ACHN (cell line): ENCODE results near the gene CIC.
A peak's percentile ranks its signal among the peaks of the same experiment; 100 is the strongest.

Experiments used
- DNase-seq: peaks from one replicate; pipeline ENCODE4 v3.0.0-alpha.2; 2015
- in situ Hi-C: cut with HindIII; loops from 2 replicates; pipeline ENCODE4 v1.10.0; 2017; ENCODE audit warnings: low sequenced_read_pairs, low pct_ligation_motif_present, low pct_unique_long_range_greater_than_20kb

CIC gene

DNA sequence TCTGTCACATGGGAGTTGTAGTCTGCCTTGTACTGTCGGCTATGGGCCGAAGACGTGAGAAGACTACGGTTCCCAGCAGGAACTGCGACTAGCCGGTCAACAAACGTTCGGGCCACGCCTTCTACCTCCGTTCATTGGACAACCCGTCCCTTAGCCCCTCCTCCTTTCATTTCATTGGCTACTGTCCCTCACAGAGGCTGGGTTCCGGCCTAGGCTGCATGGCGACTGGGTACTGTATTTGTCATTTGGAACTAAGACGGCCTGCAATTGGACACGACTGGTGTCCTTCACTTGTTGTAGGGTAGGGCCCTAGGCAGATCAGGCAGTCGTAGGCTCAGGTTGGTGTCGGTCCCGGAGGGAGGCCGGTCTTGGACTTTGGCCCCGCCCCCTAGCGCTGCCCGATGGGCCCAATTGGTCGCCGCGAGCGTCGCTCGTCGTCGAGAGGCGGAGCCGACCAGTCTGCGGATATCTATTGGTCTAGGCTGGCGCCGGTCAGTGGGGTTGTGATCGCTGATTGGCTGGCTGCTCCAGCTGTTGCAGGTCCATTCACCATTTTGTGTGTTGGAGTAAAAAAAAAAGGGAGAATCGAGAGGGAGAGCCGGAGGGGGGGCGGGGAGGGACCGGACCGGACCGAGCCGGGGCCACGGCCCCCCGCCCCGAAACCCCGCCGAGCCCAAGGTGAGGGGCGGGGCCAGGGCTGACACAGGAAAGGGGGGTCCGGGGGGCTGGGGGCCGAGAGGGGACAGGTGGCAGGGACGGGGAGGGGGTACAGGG is at the start of gene CIC:
Gene CIC (plus strand): TSS at position 549 of the 774 bp plus-strand sequence. CDS start 2,532 bp downstream, outside the sequence.
- peak; percentile 99 for DNase-seq
- in situ Hi-C loops, result no loop called here

DNA sequence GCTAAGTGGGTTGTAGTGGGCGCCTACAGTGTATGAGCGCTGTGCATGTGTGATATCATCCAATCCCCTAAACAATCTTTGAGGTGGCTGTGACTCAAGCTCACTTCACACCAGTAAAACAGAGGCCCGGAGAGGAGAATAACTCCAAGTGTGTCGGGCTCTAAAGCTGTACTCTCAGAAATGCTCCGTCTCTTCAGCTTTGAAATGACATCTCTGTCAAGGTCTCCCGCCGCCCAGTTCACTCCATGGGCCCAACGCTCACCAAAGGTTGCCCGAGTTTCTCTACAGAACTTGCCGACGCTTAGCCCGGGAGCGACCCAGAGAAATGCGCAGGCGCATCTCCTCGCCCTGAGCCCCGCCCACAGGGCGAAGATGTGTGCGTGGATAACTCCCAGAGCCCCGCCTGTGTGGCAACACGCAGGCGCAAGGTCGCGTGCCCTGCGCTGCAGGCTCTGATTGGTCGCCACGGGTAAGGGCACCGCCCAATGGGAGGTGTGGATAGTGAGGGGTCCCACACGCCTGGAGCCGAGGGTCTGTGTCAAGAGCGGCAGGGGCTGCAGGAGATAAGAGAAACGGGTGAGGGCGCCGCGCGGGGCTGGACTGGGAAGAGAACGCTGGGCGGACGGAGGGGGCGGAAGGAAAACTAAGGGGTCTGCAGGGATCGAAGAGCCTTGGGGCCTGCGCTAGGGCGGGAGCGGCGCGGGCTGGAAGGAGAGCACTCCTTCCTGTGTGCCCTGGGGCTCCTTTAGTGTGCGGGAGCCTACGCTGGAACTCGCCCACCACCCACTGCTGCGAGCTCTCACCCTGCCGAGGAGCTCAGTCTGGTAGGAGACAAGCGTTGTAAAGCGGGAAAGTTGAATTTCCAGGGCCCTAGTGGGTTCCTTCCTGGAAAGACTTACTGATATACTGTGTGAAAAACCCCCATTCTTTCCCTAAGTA is 49.0 kb upstream of the CIC start, which contains the start of gene ZNF526:
Gene ZNF526 (plus strand): TSS at position 501 of the 939 bp plus-strand sequence. CDS start 4,092 bp downstream, outside the sequence.
- DNase-seq, result peak; percentile 95
- in situ Hi-C loops, result no loop called here

DNA sequence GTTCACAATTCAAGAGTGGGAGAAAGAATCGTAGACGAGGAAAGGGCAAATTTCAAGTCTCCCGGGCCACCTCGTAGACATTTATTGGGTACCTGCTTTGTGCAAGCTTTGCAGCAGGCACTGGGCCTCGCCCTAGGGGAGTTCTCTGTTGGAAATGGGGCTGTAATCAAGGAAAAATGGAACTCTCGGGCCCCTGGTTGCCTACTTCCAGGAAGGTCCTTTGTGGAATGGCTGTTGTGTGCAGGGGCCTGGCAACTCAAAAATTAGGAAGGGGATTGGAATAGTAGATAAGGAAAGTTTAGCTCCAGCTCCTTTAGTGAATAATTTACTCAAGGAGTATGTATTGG is 48.3 kb upstream of the CIC start:
- no peak for DNase-seq
- in situ Hi-C loops, result no loop called here

DNA sequence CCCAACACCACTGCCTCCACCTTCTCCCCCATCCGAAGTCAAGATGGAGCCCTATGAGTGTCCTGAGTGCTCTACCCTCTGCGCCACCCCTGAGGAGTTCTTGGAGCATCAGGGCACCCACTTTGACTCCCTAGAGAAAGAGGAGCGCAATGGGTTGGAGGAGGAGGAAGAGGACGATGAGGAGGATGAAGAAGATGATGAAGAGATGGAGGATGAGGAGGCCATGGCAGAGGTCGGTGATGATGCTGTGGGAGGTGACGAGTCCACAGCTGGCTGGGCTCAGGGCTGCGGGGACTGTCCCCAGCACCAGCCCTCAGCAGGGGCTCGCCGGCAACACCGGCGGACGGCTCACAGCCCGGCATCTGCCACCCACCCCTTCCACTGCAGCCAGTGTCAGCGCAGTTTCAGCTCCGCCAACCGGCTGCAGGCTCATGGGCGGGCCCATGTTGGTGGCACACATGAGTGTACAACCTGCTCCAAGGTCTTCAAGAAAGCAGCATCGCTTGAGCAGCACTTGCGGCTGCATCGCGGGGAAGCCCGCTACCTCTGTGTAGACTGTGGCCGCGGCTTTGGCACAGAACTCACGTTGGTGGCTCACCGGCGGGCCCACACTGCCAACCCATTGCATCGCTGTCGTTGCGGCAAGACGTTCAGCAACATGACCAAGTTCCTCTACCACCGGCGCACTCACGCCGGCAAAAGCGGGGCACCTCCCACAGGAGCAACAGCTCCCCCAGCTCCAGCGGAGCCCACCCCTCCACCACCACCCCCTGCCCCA is 43.9 kb upstream of the CIC start:
- in situ Hi-C loops, result no loop called here
- DNase-seq, result no peak

DNA sequence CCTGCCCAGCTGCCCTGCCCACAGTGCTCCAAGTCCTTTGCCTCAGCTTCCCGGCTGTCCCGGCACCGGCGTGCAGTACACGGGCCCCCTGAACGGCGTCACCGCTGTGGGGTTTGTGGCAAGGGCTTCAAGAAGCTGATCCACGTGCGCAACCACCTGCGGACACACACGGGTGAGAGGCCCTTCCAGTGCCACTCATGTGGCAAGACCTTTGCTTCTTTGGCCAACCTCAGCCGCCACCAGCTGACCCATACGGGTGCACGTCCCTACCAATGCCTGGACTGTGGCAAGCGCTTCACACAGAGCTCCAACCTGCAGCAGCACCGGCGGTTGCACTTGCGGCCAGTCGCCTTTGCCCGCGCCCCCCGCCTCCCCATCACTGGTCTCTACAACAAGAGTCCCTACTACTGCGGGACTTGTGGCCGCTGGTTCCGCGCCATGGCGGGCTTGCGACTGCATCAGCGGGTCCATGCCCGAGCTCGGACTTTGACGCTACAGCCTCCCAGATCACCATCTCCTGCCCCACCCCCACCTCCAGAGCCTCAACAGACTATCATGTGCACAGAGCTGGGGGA is 43.2 kb upstream of the CIC start:
- in situ Hi-C loops, result no loop called here
- no peak for DNase-seq

DNA sequence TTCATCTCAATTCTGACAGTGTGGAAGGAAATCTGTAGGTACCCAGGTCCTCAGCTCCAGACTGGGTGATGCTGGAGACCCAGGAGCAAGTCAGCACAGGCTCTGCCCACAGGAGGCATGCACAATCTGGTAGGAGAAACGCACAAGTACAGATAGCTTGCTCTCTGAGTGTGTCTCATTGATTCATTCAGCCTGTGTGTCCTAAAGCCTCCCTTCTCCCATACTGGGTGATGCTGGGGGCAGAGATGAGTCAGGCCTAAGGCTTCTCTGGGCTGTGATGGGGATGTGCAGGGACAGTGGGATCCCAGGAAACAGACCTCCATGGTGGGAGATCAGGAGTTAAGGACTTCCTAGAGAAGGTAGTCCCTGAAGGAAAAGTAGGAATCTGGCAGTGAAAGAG is 42.2 kb upstream of the CIC start:
- no peak for DNase-seq
- in situ Hi-C loops, result no loop called here

DNA sequence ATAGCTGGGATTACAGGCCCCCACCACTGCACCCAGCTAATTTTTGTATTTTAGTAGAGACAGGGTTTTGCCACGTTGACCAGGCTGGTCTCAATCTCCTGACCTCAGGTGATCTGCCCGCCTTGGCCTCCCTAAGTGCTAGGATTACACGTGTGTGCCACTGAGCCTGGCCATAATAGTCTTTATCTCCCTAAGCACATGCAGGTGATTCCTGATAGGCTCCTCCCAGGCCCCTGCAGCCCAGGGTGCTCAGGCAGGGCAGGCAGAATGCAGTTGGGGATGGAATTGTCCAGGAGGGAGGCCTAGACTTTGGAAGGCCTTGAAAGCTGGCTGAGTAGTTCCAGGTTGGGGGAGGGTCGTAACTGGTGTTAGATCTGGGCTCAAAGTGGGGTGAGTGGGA is 40.4 kb upstream of the CIC start:
- in situ Hi-C loops, result no loop called here
- DNase-seq, result no peak

DNA sequence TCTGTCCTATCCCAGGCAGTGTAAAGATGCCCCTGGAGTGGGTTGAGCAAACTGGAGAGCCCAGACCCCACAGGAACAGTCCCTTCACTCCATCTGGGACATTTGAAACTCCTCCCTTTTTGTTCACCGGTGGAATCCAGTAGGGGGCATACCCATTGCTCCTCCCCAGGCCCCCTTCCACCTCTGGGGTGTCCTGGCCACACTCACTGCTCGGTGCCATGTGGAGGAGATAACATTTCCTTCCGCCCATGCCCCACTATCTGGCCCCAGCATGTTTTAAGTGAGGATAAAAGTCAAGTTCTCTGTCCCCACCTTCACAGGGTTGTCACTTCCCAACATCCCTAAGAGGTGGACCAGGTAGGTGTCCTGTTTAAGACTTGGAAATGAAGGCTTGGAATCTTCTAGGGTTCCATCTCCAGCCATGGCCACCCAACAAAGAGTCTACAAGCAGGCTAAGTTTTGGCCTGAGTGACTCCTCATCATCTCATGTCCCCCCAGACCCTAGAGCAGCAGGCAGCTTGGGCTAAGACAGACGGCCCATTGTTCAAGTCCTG is 39.7 kb upstream of the CIC start:
- no peak for DNase-seq

DNA sequence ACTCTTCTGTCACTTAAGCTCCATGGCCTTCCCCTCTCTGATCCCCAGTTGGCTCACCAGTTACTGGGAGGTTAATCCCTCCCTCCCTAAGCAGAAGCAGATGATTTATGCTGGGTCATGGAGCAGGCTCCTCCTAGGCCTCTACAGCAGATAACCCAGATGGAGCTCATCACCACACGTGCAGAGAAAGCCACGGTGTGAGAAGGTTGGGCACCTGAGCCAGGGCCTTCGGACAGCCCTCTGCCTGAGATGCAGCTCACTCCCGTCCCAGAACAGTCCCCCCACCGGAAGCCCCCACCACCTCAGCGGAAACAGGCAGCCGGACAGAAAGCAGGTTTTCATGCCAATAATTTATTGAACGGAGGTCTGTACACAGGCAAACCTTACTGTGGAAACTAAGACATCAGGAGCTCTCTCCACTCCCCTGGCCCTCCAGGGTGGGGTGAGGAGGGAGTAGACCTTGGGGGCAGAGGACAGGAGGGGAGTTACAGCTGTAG is 39.1 kb upstream of the CIC start:
- in situ Hi-C loops, result no loop called here
- no peak for DNase-seq

More for the DNA sequence above, 39.7 kb upstream of the CIC start:
- in situ Hi-C loops, result no loop called here

DNA sequence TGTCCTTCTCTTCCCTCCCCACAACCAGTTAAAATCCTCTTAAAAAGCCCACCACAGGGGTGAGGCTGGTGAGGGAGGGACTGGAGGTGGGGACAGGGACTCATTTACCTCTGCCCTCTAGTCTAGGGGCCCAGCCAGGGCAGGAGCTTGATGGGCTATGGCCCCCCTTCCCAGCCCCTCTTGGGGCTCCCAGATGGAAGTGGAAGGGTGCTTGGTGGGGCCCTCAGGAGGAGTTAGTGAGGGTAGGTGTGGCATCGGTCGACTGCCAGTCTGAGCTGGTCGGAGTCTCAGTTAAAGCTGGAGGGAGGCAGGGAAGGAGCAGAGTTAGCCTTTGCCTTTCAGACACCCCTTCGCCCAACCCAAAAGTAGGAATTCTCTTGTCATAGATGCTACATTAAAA is 38.5 kb upstream of the CIC start:
- no peak for DNase-seq
- in situ Hi-C loops, result no loop called here

DNA sequence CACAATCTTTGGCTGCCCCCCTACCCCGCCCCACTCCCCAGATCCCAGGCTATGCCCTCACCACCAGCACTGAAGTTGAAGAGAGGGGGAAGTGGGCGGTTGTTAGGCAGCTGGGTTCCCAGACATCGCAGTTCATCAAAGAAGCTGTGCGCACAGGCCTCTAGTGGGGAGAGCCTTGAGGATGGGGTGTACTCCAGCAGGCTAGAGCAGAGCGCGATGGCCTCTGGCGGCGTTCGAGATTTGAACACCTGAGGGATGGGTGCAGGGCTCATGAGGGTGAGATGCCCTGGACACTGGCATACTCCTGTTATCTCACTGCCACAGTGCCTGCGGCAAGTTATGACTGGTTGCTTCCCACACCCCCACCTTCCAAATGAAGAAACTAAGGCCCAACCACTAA is 36.6 kb upstream of the CIC start:
- no peak for DNase-seq
- in situ Hi-C loops, result no loop called here

DNA sequence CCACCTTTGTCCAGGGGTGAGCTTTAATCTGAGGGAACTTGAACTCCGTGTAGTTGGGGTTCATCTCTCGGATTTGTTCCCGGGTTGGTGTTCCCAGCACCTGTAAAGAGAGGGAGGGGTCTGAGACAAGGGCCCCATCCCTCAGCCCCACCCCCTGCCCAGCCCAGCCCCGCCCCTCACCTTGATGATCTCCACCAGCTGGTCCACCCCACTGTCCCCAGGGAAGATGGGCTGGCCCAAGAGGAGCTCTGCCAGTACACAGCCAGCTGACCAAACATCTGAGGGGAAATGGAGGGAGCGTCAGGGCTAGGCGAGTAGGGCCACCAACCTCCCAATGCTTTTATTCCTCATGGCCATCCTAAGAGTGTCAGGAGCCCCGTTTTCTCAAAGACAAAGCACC is 35.9 kb upstream of the CIC start:
- in situ Hi-C loops, result no loop called here
- no peak for DNase-seq

DNA sequence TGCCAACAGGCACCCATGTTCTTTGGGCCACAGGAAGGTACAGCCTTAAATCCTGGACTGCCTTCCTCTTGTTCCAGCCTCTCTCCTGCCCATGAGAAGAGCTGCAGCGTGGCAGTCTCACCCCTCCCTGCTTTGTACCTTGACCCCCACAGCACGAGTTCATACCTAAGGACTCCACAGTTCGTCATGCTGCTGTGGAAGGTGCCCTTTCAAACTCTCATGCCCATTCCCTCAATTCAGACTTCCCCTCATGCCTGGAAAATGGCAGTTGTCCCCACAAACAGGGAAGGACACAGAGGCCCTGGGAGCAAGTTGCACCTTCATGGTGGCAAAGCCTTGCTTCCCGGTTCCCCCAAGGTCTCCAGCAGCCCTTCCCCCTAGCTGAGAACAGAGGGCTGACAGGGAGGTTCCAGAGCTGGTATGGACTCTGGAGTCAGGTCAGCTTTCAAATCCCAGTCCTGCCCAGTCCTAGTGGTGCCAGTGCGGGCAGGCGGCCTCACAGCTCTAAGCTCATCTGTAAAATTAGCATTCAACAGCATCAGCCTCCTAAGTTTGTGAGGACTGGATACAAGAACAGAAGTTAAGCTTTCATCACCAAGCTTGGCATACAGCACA is 35.3 kb upstream of the CIC start:
- in situ Hi-C loops, result no loop called here
- DNase-seq, result no peak

DNA sequence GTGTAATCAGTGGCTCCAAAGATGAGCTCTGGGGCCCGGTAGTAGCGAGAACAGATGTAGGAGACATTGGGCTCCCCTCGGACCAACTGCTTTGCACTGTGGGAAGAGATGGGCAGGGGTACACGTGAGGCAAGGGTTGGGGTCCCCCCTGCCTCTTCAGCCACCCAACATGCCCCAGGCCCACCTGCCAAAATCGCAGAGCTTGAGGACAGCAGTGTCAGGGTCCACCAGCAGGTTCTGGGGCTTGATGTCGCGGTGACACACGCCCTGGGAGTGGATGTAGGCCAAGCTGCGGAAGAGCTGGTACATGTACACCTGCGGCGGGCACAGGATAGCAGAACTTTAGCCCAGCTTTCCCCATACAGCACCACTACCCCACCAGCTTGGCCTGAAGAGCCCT is 34.7 kb upstream of the CIC start:
- in situ Hi-C loops, result no loop called here
- no peak for DNase-seq

DNA sequence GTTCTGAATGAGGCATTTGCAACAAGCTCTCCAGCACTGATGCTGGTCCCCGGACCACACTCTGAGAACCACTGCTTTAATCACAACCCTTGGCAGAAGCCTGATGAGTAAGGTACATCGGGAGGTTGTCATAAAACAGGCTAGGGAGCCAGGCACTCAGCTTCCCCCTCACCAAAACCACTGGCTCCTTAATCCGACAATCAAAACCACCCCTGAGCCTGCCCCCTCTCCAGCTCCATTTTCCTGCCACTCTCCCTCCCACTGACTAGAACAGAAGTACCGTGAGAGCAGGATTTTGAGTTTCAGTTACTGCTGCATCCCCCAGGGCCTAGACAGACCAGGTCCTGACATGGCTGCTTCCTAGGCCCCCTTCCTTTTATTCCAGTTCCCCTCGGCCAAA is 33.9 kb upstream of the CIC start:
- no peak for DNase-seq
- in situ Hi-C loops, result no loop called here

DNA sequence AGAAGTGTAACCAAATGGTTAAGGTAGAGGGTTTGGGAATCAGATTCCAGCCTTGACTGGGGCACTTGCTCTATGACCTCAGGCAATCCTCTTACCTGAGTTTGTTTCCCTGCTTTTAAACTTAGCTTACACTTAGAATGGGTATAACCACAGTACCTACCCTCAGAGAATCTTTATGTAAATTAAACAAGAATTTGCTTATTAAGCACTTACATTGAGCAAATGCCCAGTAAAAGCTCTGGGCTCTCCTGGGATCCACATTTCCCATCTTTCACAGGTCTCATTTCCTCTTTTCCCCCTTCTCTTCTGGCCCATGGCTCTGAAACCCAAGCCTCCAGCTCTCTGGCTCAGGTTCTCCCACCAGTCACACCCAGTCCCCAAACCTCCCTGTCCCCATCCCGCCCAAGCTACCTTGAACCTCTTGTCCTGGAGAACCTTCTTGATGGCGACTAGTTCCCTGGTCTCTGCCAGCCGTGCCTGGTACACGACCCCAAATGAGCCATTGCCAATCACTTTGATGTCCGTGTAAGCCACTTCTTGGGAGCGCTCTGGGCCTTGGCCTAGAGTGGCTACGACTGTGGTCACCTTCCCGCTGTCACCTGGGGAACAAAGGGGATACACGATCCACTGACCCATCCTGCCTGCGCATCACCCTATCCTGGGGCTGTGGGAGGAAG is 29.4 kb upstream of the CIC start:
- DNase-seq, result no peak
- in situ Hi-C loops, result no loop called here

DNA sequence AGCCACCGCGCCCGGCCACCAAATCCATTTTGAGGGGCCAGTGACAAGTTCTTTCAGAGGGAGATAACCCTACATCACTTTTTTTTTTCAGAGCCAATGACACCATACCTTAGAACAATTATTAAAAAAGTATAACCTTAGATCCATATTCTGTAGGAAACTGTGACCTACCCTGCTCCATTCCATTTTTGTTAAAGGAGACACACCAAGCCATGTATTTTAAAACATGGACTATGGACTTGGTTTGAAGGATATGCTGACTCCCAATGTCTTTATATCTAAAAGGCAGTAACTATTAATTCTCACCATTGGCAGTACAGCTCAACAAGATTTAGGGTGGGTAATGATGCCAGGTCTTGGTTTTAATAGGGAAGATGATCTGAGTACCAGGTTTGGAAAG is 27.8 kb upstream of the CIC start:
- DNase-seq, result no peak
- in situ Hi-C loops, result no loop called here
